ENCODE measurements around the gene SLC22A24. TPM values are rescaled to one million over a fixed set of nuclear protein-coding genes. Genes with fewer than 3 reads are reported as not detected.
"Not testable (repeated sequence)": the region's sequence is repeated elsewhere in the genome, so short reads cannot be mapped to it uniquely, and the experiment has no call there.

Gene SLC22A24
- total and polyA plus RNA-seq, 7 donors, result not detected

DNA sequence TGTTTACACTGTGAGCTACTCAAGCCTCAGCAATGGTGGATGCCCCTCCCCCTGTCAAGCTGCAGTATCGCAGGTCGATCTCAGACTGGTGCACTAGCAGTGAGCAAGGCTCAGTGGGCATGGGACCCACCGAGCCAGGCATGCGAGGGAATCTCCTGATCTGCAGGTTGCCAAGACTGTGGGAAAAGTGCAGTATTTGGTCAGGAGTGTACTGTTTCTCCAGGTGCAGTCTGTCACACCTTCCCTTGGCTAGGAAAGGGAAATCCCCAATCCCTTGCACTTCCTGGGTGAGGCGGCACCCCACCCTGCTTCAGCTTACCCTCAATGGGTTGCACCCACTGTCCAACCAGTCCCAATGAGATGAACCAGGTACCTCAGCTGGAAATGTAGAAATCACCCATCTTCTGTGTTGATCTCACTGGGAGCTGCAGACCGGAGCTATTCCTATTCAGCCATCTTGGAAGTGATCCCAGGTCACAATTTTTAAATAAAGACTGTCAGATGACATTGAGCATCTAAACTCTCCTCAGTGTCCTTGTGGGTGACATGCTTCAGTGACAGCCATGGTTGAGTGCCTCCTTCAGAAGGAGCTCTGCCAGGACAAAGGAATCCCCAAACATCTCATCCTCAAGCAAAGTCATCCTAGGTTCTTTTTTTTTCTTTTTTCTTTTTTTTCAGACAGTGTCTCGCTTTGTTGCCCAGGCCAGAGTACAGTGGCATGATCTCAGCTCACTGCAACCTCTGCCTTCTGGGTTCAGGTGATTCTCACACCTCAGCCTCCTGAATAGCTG, 10.8 kb downstream of the SLC22A24 start:
- H3K36me3 ChIP-seq (ENCODE audit: insufficient read depth in 1 of 2, low read depth in 1 of 2), result no peaks in the 10 kb centered on the region
- H3K9me3 ChIP-seq, result no peaks in the 10 kb centered on the region
- no peak overlapping the region for H3K4me3 ChIP-seq
- DNase-seq (no peak), ATAC-seq (no peak)
- TF ChIP-seq CTCF (IDR thresholded peaks at IDR 0.05), result no peak
- no peak overlapping the region for H3K27ac ChIP-seq
- WGBS, 3 donors, result 63 to 73% (median 71%) methylated on average over 7 of the region's 7 CpGs
- no peaks in the 10 kb centered on the region for H3K4me1 ChIP-seq
- peaks cover 0 to 6% (median 0%) of the 10 kb centered on the region in 3 donors for H3K27me3 ChIP-seq (ENCODE audit: insufficient read depth in 3 of 3, low read length in 2 of 3)
- intact Hi-C loops (cut with DNase I), result loop anchor here in 1 of 2 donors (10.0 kb wide), 1 partner anchor 62 kb away; no protein-coding TSS in a partner anchor

DNA sequence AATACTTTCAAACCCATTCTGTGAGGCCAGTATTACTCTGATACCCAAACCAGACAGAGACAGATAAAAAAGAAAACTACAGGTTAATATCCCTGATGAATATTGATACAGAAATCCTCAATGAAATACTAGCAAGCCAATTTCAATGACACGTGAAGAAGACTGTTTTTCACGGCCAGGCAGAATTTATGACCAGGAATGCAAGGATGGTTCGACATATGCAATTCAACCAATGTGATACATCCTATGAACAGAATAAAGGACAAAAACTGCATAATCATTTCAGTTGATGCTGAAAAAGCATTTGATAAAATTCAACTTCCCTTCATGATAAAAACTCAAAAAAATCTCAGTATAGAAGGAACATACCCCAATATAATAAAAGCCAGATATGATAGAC, 44.5 kb downstream of the SLC22A24 start:
- H3K27me3 ChIP-seq (ENCODE audit: insufficient read depth in 3 of 3, low read length in 2 of 3), result no peaks in the 10 kb centered on the region
- H3K9me3 ChIP-seq, result peaks cover 9% of the 10 kb centered on the region
- intact Hi-C loops (cut with DNase I), result no loop called here
- no peaks in the 10 kb centered on the region for H3K36me3 ChIP-seq (ENCODE audit: insufficient read depth in 1 of 2, low read depth in 1 of 2)
- DNase-seq (no peak), ATAC-seq (no peak)
- H3K4me1 ChIP-seq, result no peaks in the 10 kb centered on the region
- TF ChIP-seq CTCF (IDR thresholded peaks at IDR 0.05), result no peak
- 56 to 87% (median 68%) methylated on average over 3 of the region's 3 CpGs for WGBS, 3 donors
- no peak overlapping the region for H3K27ac ChIP-seq
- no peak overlapping the region for H3K4me3 ChIP-seq

GRCh38 chr11:63080682-63081081, 63.3 kb downstream of the SLC22A24 start:
- intact Hi-C loops (cut with DNase I), result no loop called here
- DNase-seq, result no peak
- Histone ChIP-seq H3K4me3 (no peak overlapping the region), H3K27me3 (ENCODE audit: insufficient read depth in 3 of 3, low read length in 2 of 3) (peaks cover 0 to 3% (median 0%) of the 10 kb centered on the region in 3 donors), H3K27ac (no peak overlapping the region), H3K36me3 (ENCODE audit: insufficient read depth in 1 of 2, low read depth in 1 of 2) (no peaks in the 10 kb centered on the region), H3K9me3 (no peaks in the 10 kb centered on the region), H3K4me1 (no peaks in the 10 kb centered on the region)
- 59 to 64% (median 63%) methylated on average over 2 of the region's 2 CpGs for WGBS, 3 donors
- TF ChIP-seq CTCF (IDR thresholded peaks at IDR 0.05), result no peak
- ATAC-seq, result no peak

DNA sequence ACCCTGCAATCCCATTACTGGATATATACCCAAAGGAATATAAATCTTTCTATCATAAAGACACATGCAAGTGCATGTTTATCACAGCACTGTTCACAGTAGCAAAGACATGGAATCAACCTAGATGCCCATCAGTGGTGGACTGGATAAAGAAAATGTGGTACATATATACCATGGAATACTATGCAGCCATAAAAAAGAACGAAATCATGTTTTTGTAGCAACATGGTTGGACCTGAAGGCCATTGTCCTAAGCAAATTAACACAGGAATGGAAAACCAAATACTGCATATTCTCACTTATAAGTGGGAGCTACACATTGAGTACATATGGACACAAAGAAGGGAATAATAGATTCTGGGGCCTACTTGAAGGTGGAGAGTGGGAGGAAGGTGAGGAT, 97.8 kb downstream of the SLC22A24 start:
- intact Hi-C loops (cut with DNase I); DNase-seq; H3K4me1 ChIP-seq; H3K36me3 ChIP-seq (ENCODE audit: insufficient read depth in 1 of 2, low read depth in 1 of 2); H3K27ac ChIP-seq; ATAC-seq; H3K4me3 ChIP-seq; H3K9me3 ChIP-seq; H3K27me3 ChIP-seq (ENCODE audit: insufficient read depth in 3 of 3, low read length in 2 of 3): not testable (repeated sequence)
- WGBS, 3 donors, result 50 to 58% (median 53%) methylated on average over 1 of the region's 1 CpG

DNA sequence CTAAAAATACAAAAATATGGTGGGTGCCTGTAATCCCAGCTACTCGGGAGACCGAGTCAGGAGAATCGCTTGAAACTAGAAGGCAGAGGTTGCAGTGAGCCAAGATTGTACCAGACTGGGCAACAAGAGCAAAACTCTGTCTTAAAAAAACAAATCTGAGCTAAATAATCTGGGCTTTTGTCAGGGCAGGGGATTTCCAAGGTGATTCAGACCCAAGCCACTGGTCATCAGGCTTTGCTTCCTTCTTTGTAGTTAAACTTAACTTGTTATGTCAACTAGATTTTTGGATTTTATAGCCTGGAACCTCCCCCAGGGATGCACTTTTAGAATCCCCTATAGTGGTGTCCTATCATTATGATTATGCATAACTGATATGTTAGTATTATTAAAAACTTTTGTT, 101.4 kb downstream of the SLC22A24 start:
- Histone ChIP-seq H3K27me3 (ENCODE audit: insufficient read depth in 3 of 3, low read length in 2 of 3) (no peaks in the 10 kb centered on the region), H3K36me3 (ENCODE audit: insufficient read depth in 1 of 2, low read depth in 1 of 2) (no peaks in the 10 kb centered on the region), H3K9me3 (no peaks in the 10 kb centered on the region), H3K4me1 (no peaks in the 10 kb centered on the region), H3K27ac (no peak overlapping the region), H3K4me3 (no peak overlapping the region)
- DNase-seq, result no peak
- intact Hi-C loops (cut with DNase I), result no loop called here
- ATAC-seq, result no peak
- TF ChIP-seq CTCF (IDR thresholded peaks at IDR 0.05), result no peak
- 87 to 95% (median 92%) methylated on average over 3 of the region's 3 CpGs for WGBS, 3 donors

Data from psoas muscle (tissue), 8 donors.